Activated CD4-positive, CD25-positive, alpha-beta regulatory T cell treated with anti-CD3 and anti-CD28 coated beads, Interleukin-2, amount 50 U/mL, for 24 hours (primary cell): Measurements from ENCODE around the gene RABEP2.
"Not testable (repeated sequence)": the region's sequence is repeated elsewhere in the genome, so short reads cannot be mapped to it uniquely, and the experiment has no call there.

ENCODE experiments used
- ATAC-seq, 2 donors: fragments of 150-1000 bp; cut with Tn5 transposase; one replicate each; pipeline ENCODE4 v1.10.0; 2021; ENCODE audit warnings: mild to moderate bottlenecking in 1 of 2, moderate library complexity in 1 of 2

RABEP2 gene

GRCh38 chr16:28903344-28904042 lies 21.5 kb downstream of the RABEP2 start:
- no peak for ATAC-seq

- peak in 1 of 2 donors; percentile 13 for ATAC-seq
These were observed 22.1 kb downstream of the RABEP2 start for GRCh38 chr16:28902909-28903308.

DNA sequence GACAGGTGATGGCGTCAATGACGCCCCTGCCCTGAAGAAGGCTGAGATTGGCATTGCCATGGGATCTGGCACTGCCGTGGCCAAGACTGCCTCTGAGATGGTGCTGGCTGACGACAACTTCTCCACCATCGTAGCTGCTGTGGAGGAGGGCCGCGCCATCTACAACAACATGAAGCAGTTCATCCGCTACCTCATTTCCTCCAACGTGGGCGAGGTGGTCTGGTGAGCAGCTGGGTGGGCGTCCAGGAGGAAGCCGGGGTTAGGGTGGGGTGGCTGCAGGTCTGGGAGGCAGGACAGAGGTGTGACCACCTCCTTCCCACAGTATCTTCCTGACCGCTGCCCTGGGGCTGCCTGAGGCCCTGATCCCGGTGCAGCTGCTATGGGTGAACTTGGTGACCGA lies 23.2 kb downstream of the RABEP2 start:
- no peak for ATAC-seq

DNA sequence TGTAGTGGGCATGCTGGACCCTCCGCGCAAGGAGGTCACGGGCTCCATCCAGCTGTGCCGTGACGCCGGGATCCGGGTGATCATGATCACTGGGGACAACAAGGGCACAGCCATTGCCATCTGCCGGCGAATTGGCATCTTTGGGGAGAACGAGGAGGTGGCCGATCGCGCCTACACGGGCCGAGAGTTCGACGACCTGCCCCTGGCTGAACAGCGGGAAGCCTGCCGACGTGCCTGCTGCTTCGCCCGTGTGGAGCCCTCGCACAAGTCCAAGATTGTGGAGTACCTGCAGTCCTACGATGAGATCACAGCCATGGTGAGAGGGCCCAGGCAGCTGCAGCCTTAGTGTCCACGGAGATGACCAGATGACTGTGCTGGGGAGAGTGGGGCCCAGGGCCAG lies 24.4 kb downstream of the RABEP2 start:
- no peak for ATAC-seq

DNA sequence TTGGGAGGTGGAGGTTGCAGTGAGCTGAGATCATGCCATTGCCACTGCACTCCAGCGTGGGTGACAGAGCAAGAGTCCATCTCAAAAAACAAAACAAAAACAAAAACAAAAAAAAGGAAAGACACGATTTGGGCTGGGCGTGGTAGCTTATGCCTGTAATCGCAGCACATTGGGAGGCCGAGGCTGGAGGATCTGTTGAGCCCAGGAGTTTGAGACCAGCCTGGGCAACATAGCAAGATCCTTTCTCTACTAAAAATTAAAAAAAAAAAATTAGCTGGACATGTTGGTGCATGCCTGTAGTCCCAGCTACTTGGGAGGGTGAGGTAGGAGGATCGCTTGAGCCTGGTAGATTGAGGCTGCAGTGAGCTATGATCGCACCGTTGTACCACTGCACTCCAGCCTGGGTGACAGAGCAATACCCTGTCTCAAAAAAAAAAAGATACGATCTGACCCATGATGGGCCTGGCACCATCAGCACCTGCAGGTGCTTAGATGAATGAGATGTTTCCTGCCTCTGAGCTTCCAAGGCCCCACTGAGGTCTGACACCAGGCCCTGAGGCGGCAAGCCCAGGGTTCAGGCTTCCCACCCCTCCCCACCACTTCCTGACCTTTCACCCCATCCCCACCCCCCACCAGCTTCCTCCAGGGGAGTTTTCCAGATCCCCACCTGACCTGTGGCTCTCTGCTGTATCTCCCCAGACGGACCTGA lies 25.0 kb downstream of the RABEP2 start:
- ATAC-seq = no peak

DNA sequence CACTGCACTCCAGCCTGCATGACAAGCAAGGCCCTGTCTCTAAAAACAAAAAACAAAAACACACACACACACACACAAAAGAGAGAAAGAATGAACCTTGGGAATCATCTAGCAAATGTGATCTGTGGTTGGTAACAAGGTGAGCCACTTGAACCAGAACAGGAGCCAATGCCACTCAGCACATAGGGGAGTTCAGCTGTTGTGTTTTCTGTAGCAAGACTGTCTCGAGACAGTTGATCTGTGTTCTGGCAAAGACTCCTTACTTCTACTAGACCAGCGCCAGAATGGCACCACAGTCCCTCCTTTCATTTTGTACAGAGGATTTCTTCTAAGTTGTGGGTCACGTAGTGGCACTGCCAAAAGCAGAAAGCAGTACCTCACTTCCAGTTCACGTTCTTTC lies 26.1 kb downstream of the RABEP2 start:
- no peak for ATAC-seq

GRCh38 chr16:28898266-28898665 lies 26.8 kb downstream of the RABEP2 start:
- no peak for ATAC-seq

GRCh38 chr16:28897826-28898225 lies 27.2 kb downstream of the RABEP2 start:
- ATAC-seq = no peak

GRCh38 chr16:28895609-28896008 lies 29.4 kb downstream of the RABEP2 start:
- ATAC-seq = no peak

DNA sequence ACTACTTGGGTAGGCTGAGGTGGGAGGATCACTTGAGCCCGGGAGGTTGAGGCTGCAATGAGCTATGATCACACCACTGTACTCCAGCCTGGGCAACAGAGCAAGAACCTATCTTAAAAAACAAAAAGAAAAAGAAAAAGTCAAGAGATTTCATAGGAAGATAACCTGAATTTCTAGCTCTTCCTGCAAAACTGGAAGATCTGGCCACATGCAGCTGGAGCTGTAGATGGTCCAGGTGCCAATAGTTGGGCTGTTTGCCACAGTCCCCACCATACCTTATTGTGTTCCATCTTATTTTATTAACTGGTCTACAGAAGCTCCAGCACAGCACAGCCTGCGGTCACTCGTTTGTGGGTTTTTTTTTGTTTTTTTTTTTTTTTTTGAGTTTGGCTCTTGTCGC lies 31.7 kb downstream of the RABEP2 start:
- no peak for ATAC-seq

DNA sequence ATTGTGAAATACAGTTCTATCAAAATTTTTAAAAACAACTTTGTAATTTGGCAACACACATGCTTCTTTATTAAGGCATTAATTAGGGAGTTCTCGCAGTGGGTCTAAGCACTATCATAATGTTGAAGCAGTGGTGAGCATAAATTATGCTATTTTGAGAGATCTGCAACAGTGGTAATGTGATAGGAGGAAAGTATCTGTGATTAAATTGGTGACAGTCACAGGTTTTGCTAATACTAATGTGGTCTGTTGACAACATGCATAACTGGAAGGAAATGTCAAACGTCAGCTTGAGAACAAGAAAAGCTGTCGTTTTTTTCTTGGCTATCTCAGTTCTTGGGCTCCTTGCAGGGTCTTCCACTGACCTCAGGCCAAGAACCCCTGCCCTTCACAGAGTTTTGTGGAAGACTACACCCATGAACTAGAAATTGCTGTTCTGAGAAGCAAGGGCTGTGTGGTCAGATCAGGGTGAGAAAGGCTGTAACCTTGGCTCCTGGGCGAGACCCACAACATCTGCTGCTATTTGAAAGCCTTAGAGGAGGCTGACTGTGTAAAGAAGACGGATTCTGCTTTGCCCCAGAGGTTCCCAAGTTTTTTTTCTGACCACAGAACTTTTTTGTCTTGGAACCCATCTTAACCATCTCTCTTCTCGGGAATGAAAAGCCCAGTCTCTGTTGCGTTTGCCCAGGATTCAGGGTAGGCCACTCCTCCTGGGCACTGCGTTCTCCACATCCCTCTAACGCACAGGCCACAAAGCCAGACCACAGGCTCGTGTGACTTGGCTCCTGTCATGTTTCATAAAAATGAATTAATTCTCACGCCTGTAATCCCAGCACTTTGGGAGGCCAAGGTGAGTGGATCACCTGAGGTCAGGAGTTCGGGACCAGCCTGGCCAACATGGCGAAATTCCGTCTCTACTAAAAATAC lies 32.8 kb downstream of the RABEP2 start:
- ATAC-seq = no peak

DNA sequence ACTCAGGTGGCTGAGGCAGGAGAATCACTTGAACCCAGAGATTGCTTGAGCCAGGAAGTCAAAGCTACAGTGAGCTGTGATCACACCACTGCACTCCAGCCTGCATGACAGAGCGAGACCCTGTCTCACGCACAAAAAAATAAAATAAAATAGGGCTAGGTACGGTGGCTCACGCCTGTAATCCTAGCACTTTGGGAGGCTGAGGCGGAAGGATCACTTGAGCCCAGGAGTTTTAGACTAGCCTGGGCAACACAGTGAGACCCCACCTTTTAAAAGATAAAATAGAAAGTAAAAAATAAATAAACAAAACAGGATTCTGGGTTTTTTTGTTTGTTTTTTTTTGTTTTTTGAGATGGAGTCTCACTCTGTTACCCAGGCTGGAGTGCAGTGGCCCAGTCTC lies 34.7 kb downstream of the RABEP2 start:
- not testable (repeated sequence) for ATAC-seq

- no peak for ATAC-seq
These were observed 38.1 kb downstream of the RABEP2 start for GRCh38 chr16:28886945-28887344.

GRCh38 chr16:28884045-28884444 lies 41.0 kb downstream of the RABEP2 start:
- ATAC-seq = no peak

DNA sequence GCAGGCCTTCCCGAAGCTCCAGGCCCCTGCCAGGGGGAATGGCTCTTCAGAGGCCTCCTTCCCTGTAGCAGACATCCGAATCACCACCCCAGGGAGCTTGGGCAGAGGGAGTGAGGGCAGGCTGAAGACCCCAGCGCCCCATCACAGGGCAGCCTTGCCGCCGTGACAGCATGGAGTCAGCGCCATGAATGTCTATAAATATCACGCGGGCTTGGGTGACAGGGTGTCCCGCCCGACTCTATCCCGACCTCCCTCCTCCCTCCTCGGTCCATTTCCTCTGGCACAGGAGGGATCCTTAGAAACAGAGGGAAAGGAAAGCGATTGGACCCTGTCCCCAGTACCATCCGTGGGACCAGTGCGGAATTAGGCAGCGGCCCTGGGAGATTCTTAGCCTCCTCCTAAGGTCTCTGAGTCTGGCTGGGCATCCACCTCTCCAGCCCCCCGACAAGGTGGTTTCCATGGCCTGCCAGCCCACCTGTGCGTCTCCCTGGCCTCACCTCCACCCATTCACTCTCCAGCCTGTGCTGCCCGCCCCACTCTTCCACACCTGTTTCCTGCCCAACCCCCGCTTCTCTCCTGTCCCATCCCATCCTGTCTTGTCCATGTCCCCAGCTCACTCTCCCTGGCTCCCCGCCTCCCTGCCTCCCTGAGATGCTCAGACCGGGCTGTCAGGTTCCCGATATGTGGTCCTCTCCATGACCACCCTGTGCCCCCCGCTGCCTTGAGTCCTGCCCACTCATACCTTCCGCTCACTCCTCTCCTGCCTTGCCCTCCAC lies 41.6 kb downstream of the RABEP2 start:
- no peak for ATAC-seq

DNA sequence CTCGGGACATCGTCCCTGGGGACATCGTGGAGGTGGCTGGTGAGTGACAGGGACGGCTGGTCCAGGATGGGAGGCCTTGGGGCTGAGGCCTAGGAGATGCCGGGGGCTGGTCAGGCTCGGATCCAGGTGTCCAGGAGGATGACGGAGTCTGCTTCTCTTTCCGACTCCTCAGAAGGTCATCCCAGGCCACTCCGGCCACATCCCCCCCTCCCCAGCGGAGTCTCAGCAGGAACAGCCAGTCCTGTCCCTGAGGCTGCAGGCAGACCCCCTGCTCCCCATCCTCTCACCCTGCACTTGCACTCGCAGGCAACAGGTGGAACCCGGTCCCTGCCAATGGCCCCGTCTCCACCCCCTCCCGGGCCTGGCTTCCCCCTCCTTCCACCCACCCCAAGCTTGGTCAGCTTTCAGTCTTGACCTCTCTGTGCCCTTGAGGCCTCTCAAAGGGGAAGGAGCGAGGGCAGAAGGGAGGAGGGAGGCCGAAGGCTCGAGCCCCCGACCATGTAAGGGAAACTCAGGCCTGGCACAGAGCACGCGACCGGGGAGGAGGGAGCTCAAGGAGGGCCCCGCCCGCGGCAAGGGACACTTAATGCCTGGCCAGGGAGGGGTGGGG lies 42.4 kb downstream of the RABEP2 start:
- no peak for ATAC-seq

DNA sequence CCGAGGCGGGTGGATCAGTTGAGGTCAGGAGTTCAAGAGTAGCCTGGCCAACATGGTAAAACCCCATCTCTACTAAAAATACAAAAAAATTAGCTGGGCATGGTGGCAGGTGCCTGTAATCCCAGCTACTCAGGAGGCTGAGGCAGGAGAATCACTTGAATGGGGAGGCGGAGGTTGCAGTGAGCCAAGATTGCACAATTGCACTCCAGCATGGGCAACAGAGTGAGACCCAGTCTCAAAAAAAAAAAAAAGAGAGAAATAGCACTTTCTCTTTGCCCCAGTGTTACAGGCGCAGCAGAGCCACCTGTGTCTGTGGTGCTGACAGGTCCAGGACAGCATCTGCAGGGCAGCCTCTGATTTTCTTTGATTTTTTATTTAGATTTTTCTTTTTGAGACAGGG lies 43.5 kb downstream of the RABEP2 start:
- ATAC-seq = not testable (repeated sequence)

DNA sequence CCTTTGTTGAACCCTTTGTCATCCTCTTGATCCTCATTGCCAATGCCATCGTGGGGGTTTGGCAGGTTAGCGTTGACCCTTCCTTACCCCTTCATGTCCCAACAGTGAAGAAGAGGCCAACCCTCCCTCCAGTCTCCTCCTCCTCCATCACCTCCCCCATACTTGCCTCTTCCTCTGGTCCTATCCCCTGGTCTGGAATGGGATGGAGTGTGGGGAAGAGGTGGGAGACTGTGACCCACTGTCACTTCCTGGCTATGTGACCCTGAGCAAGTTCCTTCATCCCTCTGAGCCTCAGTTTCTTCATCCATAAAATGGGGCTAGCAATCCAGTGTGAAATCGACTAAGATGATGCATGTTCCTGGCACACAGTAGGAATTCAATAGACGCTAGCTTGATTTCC lies 44.1 kb downstream of the RABEP2 start:
- no peak for ATAC-seq

- ATAC-seq = no peak
These were observed 44.5 kb downstream of the RABEP2 start for GRCh38 chr16:28880589-28880915.

- ATAC-seq = peak; percentile 98 to 99
These were observed 45.0 kb downstream of the RABEP2 start for GRCh38 chr16:28879841-28880588.

DNA sequence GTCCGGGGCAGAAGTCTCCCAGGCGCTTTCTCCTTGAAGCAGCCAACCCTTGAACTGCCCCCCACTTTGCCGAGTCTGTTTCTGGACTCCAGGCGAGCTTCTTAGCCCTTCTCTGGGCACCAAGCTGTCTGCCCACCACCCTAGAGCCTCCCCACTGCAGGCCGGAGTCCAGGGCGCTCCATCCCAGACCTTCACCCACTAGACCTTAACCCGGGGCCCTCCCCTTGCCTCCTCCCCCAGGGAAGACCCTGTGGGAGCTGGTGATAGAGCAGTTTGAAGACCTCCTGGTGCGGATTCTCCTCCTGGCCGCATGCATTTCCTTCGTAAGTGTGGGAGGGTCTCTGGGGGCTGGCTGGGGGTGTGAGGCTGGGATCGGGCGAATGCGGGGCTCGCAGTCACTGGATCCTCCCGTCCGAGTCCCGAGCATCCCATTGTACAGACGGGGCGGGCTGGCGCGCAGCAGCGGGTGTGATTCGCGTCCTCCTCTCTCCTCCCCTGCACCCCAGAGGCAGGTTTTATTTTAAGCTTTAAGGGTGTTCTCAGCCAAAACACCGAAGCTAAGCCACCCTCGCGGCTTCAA lies 45.7 kb downstream of the RABEP2 start:
- ATAC-seq = peak; percentile 39 to 43
